SK-N-MC (cell line): Measurements from ENCODE around the gene SLBP.

Experiments used
- EZH2 ChIP-seq: fragments of 200-600 bp; sonication (generic); IDR thresholded peaks from one replicate; pipeline ENCODE4 v1.6.1; 2017; ENCODE audit warnings: antibody characterized with exemption
- FOXP2 ChIP-seq: optimal IDR thresholded peaks from 2 replicates; pipeline ENCODE3; 2011; ENCODE audit warnings: mild to moderate bottlenecking, moderate library complexity; ENCODE audit not compliant: insufficient read depth; ENCODE audit errors: extremely low read length, control extremely low read depth
- POLR2AphosphoS5 ChIP-seq: IDR thresholded peaks from 2 replicates; pipeline ENCODE4 v1.6.1; 2012; ENCODE audit warnings: mild to moderate bottlenecking, low read depth, low read length, borderline replicate concordance

- TF ChIP-seq POLR2AphosphoS5 (no peak), EZH2 (no peak), FOXP2 (no peak)
Measured at GRCh38 chr4:1759170-1759817, 47.2 kb upstream of the SLBP start.
